Hindlimb muscle (tissue), 1 donor: ENCODE data around the gene TP53AIP1. TPM values are rescaled to one million over a fixed set of nuclear protein-coding genes. Genes with fewer than 3 reads are reported as not detected.

Experiments
- DNase-seq: peaks from one replicate; pipeline ENCODE4 v3.0.0-alpha.2; 2013
- polyA plus RNA-seq: library from polyadenylated mRNA; unstranded; fragments of 120-200 nt; gene quantifications from one replicate; pipeline ENCODE4 v1.2.1, GENCODE V29; 2013; ENCODE audit not compliant: insufficient read length

The TP53AIP1 gene
- polyA plus RNA-seq, 1 donor, result 0.21 TPM

DNA sequence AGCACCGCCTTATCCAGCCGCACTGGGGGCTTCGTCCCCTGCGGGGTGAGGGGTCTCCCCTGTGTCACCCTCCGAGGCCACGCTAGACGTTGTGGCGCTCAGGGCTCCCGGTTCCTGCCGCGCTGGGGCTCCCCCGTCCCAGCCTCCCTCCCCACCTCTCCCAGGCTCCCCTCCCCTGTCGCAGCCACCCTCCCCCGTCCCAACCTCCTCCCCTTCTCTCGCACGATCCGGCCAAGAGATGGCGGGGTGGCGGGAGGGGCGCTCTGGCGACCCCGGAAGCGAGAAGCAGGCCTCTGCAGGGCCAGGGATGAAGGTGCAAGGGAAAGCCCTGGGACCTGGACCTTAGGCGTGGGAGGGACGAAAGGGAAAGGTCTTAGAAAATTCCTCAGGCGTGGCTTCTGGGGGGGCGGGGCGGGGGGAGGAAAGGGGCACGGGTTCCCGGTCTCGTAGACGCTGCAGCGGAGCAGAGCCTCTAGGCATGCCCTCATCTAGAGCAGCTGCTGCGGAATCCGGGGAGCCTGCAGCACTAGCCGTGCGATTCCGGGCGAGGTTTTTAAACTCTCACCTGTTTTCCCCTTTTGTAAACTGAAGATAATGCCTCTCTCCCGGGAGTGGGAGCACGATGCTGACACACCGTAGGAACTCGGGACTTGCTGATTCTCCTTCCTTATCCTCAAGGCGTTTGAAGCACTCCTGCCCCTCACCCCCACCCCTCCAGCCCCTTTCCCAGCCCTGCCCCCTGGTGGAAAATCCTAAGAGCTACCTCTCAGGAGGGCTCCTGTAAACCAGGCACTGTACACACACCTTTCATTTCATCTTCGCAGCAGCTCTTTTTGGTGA, 37.1 kb downstream of the TP53AIP1 start:
- no peak for DNase-seq

DNA sequence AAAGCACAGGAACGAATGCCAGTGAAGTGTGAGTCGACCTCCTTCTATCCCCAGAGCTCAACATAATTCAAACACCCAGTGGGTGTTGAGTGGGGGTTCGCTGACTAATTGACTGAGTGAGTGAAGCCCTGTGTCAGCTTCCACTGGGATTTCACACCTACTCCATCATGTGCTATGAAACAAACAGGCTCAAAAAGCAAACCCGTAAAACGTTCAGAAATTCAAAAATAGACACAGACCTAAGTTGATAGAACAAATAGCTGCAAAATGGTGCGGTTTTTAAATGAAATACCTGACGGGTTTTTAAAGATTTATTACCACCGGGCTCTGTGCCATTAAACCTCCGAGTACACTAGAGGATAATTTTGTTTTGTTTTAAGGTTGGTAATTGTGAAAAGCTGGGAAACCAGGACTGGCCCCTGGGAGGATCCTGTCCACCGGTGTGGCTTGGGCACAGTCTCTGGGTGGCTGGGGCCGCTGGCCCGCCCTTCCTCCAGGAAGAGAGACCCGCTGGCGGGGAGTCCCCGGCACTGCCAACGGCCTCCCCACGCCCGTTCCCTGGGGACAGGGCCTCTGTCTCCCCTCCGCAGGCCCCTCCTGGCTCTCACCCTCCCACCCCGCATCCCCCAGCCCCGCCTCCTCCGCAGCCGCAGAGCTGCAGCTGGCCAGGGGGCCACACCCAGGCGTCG, 37.9 kb downstream of the TP53AIP1 start:
- peak; percentile 37 for DNase-seq

DNA sequence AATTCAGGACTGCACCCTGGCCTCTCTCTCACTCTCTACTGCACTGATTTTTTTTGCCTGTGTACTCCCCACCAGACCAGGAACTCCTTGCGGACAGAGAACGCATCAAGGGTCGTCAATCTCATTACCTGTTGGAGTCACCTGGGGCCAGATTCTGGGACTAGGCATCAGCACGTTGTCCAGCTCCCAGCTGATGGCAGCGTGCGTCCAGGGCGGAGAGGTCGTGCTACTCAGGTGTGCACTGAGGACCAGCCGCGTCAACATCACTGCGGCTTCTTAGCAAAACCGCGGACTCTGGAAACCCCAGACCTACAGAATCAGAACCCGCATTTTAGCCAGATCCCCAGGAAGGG, 38.4 kb downstream of the TP53AIP1 start:
- DNase-seq, result no peak

DNA sequence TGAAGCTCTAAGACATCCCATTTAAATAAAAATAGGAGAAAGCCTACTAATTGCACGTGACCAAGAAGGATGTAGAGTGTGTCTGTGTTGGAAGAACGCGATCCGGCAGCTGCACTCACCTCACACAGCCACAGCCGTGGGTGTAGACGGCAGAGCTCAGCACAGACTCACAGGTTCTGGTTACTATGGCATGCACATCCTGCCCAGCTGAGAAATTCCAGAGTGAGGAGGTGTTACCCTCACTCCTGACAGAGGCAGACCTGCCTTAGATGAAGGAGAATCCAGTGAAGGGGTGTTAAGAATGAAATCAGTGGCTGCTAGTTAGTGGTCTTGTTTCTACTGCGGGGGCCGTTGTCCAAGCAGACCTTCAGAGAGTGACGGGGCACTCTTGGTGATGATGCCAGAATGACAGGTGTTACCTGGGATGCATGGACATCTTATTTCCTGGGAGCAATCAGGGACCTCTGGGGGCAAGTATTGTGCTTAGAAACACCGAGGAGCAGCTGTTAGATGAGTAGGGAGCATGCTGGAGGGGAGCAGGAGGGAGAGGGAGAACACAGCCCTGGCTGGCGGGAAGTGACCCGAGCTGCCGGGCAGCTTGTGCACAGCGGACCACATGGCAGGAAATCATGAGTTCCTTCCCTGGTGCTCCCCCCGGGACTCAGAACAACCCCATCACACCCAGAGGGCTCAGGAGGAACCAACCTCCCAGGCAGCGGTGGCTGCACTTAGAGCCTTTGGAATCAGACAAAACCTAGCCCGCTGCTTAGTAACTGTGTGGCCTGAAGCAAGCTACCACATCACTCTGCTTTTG, 39.2 kb downstream of the TP53AIP1 start:
- peak; percentile 43 for DNase-seq

DNA sequence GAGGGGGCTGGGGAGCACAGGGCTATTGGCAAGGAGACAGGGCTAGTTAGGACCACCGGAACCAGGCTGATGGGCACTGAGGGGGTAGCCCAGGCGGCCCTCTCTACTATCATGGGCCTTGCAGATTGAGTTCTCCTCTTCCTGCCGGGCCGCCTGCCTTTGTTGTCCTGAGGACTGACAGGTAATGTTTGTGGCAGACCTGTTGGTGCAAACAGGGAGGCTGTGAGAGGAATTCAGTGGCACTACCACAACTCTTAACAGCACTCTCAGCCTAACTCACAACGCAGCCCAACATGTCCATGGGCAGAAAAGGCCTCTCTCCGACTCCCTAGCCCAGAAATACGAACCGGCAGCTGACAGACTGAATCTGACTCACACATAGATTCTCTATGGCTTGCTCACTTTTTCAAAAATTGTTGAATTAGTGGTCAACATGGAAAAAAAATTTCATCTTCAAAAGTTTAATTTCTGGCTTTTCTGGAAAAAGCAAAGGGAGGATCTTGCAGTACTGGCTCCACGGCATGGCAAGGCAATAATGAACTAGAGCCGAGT, 40.1 kb downstream of the TP53AIP1 start:
- no peak for DNase-seq

DNA sequence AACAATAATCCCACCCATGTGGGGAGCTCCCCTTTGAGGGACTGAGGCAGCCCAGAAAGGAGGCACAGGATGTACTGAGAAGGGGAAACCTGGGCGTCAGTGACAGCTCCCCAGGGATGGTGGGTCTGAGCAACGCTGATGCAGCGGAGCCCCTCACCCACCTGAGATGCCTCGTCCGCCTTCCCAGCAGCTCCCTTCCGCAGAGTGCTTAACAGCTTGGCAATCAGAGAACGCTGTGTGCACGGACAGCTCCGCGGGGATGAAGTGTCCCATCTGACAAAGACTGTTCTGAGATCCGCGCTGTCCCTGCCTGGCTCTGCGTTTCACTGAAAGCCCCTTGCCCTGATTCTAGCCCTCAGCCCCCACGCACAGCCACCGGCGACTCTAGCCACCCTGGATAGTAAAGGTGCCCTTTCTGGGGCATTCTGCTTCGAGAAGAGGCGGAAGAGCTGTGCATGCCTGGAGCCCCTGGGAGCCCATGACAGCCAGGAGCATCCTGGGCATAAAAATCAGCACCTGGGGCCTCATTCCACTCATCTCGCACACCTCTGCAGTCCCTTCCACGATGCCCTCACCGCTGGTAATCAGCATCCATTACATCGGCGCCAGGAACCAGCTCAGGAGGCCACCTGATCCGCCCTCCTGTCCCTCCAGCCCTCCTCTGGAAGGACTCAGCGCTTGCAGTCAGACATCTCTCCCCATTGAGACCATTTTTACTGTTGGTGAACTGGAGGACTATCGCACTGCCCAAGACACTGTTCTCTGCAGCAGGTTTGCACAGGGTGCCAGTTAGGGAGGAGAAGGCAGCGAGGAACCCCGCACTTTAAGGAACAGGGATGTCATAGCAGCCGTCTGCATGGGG, 40.8 kb downstream of the TP53AIP1 start:
- DNase-seq, result no peak

DNA sequence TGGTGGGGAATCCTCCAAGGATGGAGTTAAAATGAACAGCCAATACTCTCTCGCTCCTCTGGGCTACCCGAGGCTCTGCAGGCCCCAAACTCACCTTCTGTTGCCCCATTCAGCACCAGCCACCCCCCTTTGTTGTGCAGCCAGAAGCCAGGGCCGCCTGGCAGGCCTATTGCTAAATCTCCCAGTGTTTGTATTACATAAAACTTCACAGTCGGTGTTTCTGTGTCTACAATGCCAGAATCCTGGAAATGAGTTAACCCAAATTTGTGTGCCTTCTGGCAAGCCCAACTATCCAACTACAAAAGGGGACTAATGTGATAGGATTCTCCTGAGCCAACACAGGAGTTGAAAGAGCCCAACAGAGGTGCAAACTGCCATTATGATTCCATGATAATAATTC, 42.2 kb downstream of the TP53AIP1 start:
- no peak for DNase-seq

DNA sequence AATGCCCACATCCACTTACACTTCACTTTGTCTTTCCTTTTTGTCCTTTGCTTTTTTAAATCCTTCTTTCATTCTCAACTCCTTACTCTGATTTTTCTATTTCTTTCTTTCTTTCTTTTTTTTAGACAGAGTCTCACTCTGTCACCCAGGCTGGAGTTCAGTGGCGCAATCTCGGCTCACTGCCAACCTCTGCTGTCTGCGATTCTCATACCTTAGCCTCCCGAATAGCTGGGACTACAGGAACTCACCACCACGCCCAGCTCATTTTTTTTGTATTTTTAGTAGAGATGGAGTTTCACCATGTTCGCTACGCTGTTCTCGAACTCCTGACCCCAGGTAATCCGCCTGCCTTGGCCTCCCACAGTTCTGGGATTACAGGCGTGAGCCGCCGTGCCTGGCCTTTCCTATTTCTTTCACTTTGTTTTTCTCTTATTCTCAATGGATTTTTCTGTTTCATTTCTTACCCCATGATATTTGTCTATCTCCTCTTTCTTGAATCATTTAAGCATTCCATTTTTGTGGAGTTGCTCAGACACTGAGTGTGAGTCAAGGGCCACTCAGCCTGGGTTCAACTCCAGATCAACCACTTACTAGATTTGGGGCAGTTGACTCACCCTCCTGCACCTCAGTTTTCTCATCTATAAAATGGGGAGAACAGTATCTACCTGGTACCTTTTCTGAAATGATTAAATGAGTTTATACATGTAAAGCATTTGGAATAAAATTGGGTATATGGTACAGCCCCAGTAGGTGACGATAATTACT, 43.9 kb downstream of the TP53AIP1 start:
- no peak for DNase-seq

DNA sequence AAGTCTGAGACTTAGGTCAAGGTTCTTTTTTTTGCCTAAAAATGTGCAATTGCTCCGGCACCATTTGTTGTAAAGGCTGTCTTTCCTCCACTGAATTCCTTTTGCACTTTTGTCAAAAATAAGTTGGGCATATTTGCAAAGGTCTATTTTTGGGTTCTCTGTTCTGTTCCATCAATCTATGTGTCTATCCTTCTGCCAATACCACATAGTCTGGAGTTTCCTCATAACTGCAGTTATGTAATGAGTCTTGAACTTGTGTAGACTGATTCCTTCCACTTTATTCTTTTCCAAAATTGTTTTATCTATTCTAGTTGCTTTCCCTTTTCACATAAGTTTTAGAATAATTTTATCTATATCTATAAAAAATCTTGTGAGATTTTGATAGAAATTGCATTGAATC, 44.8 kb downstream of the TP53AIP1 start:
- DNase-seq, result no peak

DNA sequence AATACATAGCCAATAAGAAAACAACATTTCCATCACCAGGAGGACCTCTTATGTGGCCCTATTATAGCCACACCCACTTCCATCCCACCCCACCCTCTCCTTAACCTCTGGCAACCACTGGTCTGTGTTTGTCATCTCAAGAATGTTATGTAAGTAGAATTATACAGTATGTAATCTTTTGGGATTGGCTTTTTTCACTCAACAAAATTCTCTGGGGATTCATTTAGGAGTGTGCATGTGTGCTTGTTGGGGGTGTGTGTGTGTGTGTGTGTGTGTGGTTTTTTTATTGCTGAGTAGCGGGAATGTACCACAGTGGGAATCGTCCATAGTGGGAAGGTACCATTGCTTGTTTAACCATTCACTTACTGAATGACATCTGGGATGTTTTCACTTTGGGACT, 46.3 kb downstream of the TP53AIP1 start:
- DNase-seq, result no peak

DNA sequence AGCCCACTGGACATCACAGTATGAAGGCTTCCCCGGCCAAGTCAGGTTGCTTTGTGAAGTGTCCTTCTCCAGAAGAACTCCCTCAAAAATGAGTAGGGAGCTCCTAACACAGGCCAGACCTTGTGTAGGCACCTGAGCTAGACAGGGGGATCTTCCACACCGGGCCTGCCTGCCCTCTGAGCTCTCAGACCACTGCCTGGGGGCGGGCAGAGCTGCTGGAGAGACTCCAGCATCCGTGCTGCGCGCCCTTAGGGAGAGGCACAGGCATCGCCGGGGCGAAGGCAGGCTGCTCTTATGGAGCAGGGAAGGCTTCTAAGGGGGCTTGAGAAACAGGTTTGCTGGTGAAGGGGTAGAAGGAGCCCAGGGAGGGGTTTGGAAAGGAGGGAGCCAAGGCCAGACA, 47.1 kb downstream of the TP53AIP1 start:
- no peak for DNase-seq

DNA sequence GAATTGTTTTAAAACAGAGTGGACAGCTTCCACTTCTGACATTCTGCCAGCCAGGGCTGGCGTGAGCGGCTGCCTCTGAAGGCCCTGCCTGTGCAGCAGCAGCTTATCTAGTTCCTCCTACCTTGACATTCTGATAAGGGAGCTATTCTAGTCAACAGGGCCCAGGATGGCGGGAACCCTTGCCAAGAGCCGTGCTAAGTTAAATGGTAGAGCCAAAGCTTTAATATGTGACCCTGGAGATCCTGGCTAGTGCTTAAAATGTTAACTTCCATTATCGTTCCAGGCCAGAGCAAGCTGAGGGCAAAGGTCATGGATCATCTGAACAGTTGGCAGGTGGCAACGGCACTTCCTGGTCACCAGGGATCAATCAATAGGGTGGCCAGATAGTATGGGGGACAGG, 48.0 kb downstream of the TP53AIP1 start:
- DNase-seq, result no peak

DNA sequence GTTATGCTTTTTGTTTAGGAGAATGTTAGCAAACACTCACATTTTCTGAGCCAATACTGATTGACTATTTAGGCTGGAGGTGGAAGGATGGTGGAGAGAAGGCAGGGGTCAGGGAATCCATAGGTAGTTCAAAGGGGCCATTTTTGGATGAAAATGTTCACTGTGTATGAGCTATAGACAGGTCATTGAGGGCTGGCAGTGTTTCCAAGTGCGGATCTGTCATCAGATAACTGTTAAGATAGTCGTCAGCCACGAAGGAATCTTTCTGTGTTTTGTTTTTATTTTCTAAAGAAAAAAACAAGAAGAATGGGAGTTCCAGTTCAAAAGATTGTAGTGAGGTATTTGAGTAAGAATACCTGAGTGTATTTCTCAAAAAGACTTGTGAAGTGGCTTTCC, 48.4 kb downstream of the TP53AIP1 start:
- DNase-seq, result no peak

DNA sequence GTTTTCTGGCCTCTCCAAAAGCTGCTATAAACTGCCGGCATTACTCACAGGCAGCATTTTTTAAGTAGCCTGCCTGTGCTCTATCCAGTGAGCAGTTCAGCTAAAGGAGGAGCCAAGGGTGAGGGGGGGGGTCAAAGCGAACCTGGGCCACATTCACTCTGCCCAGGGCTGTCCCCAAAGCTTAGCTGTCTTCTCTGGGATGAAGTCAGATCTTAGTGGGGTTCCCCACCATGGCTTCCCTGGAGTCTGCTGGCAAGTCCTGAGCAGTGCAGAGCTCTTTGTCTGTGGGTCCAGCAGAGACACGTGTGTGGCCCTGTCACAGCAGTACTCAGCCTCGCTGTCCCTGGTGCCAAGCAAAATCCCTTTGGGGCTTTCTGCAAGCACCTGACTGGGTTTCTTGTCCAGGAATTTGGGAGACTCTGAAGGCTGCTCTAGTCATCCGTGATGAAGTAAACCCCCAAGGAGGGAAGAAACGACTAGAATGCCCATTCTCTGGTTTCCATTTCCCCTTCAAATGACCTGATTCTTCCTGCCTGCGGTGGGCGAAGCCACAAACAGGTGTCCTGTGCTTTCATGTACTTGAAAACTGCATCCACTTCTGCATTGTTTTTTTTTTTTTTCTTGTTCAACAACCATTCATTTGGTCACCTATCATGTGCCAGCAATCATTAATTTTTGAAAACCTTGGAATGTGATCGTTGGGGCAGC, 48.9 kb downstream of the TP53AIP1 start:
- no peak for DNase-seq

DNA sequence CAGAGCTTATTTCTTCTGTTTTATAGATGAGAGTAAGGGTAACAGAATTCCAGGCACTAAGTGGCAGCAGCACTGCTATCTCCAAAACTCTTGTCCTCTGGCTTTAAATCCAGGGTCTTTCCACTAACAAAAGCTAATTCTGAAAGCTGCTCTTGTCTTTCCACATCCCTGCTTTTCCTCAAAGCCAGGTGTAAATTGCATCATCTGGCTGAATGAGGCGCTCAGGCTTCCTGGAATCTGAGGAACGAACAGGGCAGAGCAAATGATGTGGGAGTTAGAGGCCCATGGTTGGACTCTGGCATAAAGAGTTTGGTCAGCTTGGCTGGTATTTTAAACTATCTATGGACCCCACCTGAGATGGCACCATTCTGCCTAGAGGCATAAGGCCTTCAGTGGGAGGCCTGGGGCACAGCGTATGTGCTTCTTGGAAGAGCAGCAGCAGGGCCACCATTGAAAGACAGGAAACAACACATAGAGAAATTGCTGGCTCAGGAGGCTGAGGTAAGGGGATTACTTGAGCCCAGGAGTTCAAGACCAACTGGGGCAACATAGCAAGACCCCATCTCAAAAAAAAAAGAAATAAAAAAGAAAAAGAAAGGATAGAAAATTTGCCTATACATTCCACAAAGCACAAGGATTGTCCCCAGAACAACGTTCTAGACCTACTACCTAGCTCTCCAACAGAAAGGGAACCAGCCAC, 49.7 kb downstream of the TP53AIP1 start:
- no peak for DNase-seq

DNA sequence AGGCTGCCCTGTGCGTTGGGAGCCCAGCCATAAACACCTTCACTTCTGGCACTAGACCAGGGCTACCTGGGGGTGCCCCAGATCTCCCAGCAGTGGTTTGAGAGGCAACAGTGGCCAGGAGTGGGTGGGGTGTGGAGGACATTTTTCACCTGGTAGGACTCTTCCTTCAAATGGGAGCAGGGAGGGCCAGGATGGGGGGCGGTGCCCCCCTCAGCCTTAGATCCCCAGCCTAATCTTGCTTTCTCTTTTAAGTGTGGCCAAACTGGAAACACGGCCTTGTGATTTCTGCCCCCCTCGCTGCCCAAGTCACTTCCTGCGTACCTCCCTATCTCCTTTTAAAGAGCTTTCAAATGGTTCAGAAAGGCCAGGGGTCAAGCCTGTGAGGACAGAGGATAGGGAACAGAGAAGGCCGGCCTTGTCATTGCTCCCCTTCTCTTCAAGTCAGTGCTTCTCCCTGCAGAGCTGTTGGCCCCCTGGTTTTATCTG, 50.7 kb downstream of the TP53AIP1 start:
- DNase-seq, result no peak

DNA sequence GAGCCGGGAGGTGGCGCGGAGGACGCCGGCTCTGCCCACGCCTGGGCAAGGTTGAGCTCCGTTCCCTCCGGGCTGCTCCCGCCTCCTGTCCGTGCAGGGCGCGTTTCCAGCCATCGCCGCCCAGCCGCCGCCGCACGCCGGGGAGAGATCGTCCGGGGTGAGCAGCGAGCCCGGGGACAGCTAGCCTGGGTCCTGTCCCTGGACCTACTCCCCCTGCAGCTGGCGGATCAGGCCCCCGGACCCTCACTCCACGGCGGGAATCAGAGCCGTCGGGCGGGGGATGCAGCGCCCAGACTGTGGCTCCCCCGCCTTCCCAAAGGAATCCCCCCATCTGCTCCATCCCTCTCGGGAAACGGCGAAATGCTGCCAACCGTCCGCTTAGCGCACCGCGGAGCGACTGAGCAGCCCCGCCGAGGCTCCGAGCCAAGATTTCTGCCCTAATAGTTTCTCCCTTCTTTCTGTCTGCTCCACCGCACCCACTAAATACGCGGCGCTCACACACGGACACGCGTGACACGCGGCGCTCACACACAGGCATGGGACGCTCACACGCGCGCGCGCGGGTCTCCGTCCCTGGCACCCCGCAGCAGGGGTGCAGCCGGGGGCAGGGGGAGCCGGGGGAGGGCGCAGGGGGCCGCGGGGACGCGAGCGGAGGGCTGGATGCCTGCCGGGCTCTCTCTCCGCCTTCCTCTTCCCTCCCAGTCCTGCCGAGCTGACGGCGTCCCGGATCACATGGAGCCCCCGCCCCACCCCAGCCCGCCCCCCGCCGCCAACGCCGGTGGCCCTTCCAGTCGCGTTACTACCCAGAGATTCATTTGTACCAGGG, 51.9 kb downstream of the TP53AIP1 start, which contains the start of gene KCNJ5:
Gene KCNJ5 (plus strand): TSS at position 814 of the 826 bp plus-strand sequence. CDS start 19,918 bp downstream, outside the sequence.
- DNase-seq, result peak; percentile 55

DNA sequence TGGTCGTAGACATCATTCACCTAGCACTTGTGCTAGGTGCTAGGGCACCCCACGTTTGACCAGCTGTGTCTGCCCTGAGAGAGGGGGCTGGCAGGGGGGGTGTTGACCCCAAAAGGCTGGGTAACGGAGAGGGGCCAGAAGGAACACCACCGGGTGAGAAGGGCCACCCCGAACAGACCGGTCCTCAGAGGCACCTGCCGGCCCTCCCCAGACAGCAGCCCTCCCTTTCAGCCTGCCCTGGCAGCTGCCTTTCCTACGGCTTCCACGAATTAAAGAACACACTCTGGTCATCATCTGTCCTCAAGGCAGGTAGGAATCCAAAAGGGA, 52.5 kb downstream of the TP53AIP1 start:
- DNase-seq, result no peak
